GM18519 (cell line): ENCODE data around the gene LIPE.

Experiments used
- ATAC-seq: cut with Tn5 transposase; IDR thresholded peaks from one replicate; pipeline ENCODE4 v1.9.1; 2021; ENCODE audit warnings: mild to moderate bottlenecking, moderate library complexity; ENCODE audit not compliant: unreplicated experiment, low FRiP score

Gene LIPE

GRCh38 chr19:42389899-42390298 is 37.3 kb downstream of the LIPE start, which contains the start of gene CNFN:
Gene CNFN, minus strand, starts transcription at chr19:42390297. Its CDS starts 1,260 bp downstream, at chr19:42389037.
- no peak for ATAC-seq

GRCh38 chr19:42388851-42389489 is 38.2 kb downstream of the LIPE start:
- ATAC-seq: no peak

GRCh38 chr19:42386974-42387707 is 40.0 kb downstream of the LIPE start:
- no peak for ATAC-seq

DNA sequence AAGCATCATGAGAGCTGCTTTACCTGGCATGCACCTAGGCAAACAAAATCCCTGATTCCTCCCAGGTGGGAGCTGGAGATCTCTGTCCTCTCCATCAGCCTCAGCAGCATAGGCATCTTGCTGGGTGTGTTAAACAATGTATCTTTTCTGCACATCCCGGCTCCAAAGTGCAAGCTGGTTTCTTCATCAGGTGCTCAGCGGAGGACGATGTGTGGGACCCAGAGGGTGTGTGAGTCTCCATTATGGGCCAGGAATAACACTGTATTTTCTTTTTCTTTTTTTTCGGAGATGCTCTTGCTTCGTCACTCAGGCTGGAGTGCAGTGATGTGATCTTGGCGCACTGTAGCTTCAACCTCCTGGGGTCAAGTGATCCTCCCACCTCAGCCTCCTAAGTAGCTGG is 47.0 kb downstream of the LIPE start:
- no peak for ATAC-seq

GRCh38 chr19:42378225-42379215 is 48.7 kb downstream of the LIPE start:
- ATAC-seq: no peak

- ATAC-seq: no peak
These were observed 51.0 kb downstream of the LIPE start for GRCh38 chr19:42376177-42376555.

DNA sequence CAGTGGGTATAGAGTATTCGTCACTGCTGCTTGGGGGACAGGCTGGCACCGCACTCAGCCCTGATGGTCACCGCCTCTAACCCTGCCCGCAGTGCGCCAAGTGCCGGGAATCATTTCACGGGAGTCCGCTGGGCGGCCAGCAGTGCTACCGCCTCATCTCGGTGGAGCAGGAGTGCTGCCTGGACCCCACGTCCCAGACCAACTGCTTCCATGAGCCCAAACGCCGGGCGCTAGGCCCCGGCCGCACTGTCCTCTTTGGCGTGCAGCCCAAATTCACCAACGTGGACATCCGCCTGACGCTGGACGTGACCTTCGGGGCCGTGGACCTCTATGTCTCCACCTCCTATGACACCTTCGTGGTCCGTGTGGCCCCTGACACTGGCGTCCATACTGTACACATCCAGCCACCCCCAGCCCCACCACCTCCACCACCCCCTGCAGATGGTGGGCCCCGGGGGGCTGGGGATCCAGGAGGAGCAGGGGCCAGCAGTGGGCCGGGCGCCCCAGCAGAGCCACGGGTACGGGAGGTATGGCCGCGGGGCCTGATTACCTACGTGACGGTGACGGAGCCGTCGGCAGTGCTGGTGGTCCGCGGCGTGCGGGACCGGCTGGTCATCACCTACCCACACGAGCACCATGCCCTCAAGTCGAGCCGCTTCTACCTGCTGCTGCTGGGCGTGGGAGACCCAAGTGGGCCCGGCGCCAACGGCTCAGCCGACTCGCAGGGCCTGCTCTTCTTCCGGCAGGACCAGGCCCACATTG is 51.6 kb downstream of the LIPE start:
- no peak for ATAC-seq

GRCh38 chr19:42374826-42375376 is 52.3 kb downstream of the LIPE start:
- ATAC-seq: no peak

- no peak for ATAC-seq
These were observed 56.5 kb downstream of the LIPE start for GRCh38 chr19:42370626-42371175.

GRCh38 chr19:42370068-42370520 is 57.1 kb downstream of the LIPE start:
- ATAC-seq: no peak

GRCh38 chr19:42369433-42370067 is 57.6 kb downstream of the LIPE start:
- ATAC-seq: no peak

GRCh38 chr19:42368765-42369164 is 58.4 kb downstream of the LIPE start:
- no peak for ATAC-seq

GRCh38 chr19:42368360-42368759 is 58.8 kb downstream of the LIPE start:
- ATAC-seq: no peak

GRCh38 chr19:42367929-42368328 is 59.3 kb downstream of the LIPE start:
- ATAC-seq: no peak

DNA sequence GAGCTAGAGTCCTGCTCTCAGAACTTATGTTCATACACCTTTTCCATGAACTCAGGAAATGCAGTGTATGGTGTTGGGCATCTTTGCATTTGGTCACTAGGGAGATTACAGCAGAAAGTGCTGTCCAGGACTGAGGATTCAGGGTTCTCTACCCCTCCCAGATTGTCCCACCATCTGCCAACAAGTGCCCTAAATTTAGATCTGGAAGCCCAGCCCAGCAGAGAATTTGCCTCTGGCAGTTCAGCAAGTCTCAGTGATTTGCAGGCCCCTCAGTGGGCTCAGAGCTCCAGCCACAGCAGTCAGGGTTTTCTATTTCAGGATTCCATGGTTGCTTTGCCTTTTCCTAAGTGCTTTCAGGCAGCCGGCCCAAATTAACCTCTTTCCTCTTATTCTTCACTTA is 60.5 kb downstream of the LIPE start:
- no peak for ATAC-seq

GRCh38 chr19:42363614-42364346 is 63.4 kb downstream of the LIPE start:
- no peak for ATAC-seq

DNA sequence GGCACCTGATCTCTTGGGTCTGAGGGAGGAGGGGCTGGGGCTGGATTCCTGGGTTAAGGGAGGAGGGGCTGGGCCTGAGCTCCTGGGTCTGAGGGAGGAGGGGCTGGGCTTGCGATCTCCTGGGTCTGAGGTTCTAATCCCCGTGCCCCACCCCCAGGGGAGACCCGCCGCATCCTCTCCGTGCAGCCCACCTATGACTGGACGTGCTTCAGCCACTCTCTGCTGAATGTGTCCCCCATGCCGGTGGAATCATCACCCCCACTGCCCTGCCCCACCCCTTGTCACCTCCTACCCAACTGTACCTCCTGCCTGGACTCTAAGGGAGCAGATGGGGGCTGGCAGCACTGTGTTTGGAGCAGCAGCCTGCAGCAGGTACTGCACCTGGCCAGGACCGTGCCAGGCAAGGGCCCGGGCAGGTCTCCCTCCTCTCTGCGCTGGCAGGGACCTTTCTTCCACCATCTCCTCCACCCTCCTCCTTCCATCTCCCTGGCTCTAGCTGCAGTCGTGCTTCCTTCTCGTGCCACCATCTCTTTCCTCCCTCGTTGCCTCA is 64.2 kb downstream of the LIPE start:
- ATAC-seq: no peak

DNA sequence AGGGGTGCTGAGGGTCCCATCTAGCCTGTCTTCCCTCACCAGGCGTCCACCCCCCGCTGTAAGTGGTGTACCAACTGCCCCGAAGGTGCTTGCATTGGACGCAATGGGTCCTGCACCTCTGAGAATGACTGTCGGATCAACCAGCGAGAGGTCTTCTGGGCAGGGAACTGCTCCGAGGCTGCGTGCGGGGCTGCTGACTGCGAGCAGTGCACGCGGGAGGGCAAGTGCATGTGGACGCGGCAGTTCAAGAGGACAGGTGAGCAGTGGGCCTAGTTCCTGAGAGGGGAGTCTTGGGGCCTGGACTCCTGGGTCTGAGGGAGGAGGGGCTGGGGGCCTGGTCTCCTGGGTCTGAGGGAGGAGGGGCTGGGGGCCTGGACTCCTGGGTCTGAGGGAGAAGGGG is 64.8 kb downstream of the LIPE start:
- ATAC-seq: no peak
